Measurements from ENCODE around the gene PEPD.

DNA sequence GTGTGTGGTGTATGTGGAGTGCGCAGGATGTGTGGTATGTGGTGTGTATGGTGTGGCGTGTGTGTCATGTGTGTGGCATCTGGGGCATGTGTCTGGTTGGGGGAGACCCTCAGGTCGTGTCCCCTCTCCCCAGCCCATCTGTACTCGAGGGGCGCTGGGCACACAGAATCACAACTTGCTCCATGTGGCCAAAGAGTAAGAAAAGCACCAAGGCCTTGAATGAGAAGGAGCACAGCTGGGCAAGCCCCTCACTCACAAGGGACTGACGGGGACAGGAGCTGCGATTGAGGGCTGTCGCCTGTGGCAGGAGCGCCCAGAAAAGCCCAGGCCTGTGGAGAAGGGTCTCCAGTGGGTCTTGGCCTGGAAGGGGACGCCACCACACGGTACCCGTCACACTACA is 62.8 kb downstream of the PEPD start:
- TF ChIP-seq, protein P1, sequence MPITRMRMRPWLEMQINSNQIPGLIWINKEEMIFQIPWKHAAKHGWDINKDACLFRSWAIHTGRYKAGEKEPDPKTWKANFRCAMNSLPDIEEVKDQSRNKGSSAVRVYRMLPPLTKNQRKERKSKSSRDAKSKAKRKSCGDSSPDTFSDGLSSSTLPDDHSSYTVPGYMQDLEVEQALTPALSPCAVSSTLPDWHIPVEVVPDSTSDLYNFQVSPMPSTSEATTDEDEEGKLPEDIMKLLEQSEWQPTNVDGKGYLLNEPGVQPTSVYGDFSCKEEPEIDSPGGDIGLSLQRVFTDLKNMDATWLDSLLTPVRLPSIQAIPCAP (CRISPR knock-in tag; IDR thresholded peaks at IDR 0.05), result no peak
- TF ChIP-seq NR2C2 (CRISPR knock-in tag; IDR thresholded peaks at IDR 0.05) (no peak), ZNF219 (CRISPR knock-in tag; IDR thresholded peaks at IDR 0.05; ENCODE audit: borderline replicate concordance) (no peak)
- TF ChIP-seq, protein P2, sequence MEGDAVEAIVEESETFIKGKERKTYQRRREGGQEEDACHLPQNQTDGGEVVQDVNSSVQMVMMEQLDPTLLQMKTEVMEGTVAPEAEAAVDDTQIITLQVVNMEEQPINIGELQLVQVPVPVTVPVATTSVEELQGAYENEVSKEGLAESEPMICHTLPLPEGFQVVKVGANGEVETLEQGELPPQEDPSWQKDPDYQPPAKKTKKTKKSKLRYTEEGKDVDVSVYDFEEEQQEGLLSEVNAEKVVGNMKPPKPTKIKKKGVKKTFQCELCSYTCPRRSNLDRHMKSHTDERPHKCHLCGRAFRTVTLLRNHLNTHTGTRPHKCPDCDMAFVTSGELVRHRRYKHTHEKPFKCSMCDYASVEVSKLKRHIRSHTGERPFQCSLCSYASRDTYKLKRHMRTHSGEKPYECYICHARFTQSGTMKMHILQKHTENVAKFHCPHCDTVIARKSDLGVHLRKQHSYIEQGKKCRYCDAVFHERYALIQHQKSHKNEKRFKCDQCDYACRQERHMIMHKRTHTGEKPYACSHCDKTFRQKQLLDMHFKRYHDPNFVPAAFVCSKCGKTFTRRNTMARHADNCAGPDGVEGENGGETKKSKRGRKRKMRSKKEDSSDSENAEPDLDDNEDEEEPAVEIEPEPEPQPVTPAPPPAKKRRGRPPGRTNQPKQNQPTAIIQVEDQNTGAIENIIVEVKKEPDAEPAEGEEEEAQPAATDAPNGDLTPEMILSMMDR (IDR thresholded peaks at IDR 0.05), result no peak
- TF ChIP-seq, protein P3, sequence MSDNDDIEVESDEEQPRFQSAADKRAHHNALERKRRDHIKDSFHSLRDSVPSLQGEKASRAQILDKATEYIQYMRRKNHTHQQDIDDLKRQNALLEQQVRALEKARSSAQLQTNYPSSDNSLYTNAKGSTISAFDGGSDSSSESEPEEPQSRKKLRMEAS (CRISPR knock-in tag; IDR thresholded peaks at IDR 0.05), result no peak

All from WTC11 (cell line).